GM12878 (cell line): ENCODE measurements around the gene CRIM1. TPM values are rescaled to one million over a fixed set of nuclear protein-coding genes. Genes with fewer than 3 reads are reported as not detected.
A peak's percentile ranks its signal among the peaks of the same experiment; 100 is the strongest.

ENCODE experiments used
- ATAC-seq: fragments of 200-7000 bp; cut with Tn5 transposase; 3 replicates; pipeline ENCODE4 v1.9.1; 2020; ENCODE audit warnings: mild to moderate bottlenecking, moderate library complexity
- BruUV-seq: library from RNA; stranded (reverse); fragments of 400-500 nt; replicated peaks from 2 replicates; lab custom pipeline; 2021; lab: Mats Ljungman, UMichigan
- CTCF ChIA-PET: fragments of 300-600 bp; sonication (Branson Sonifier 250); formaldehyde crosslinking; extraction: SDS; loops from one replicate; lab custom pipeline; 2021; ENCODE audit warnings: inconsistent platforms; lab: Yijun Ruan, JAX
- POLR2A ChIA-PET: fragments of 350-600 bp; formaldehyde crosslinking; extraction: SDS; loops from one replicate; lab custom pipeline; 2021; ENCODE audit warnings: inconsistent platforms; lab: Charles Lee
- RAD21 ChIA-PET: fragments of 300-600 bp; sonication (Branson Sonifier 250); formaldehyde crosslinking; loops from one replicate; lab custom pipeline; 2023; ENCODE audit warnings: antibody characterized with exemption; ENCODE audit not compliant: unreplicated experiment; lab: Charles Lee
- SMC1A ChIA-PET: fragments of 300-600 bp; sonication (Branson Sonifier 250); formaldehyde crosslinking; loops from one replicate; lab custom pipeline; 2023; ENCODE audit not compliant: unreplicated experiment, uncharacterized antibody; lab: Charles Lee
- DNase-seq: peaks from one replicate; pipeline ENCODE4 v3.0.0-alpha.2; 2011; ENCODE audit warnings: low read depth, low spot score
- FAIRE-seq: peaks from 3 replicates; lab custom pipeline; 2011; peaks lifted over from hg19 to GRCh38; lab: Jason Lieb, UNC
- H2AFZ ChIP-seq: 2 replicates; pipeline ENCODE4 v1.6.0; 2011; ENCODE audit warnings: low read depth, low read length, control low read depth; ENCODE audit not compliant: control insufficient read depth
- H3K27ac ChIP-seq: 2 replicates; pipeline ENCODE4 v1.5.1; 2011; ENCODE audit warnings: control low read depth; ENCODE audit not compliant: control insufficient read depth, insufficient read depth
- H3K27me3 ChIP-seq, 2 experiments: replicated peaks in 1 of 2; 2 replicates each; pipeline versions ENCODE4 v1.6.0 to v1.6.1; 2011; ENCODE audit warnings: low read length in 1 of 2; ENCODE audit not compliant: control insufficient read depth in 2 of 2, insufficient read depth in 2 of 2
- H3K36me3 ChIP-seq, 2 experiments: 2 replicates each; pipeline ENCODE4 v1.5.1; 2011; ENCODE audit warnings: low read length in 1 of 2; ENCODE audit not compliant: control insufficient read depth in 2 of 2, insufficient read depth in 2 of 2
- H3K4me1 ChIP-seq: 2 replicates; pipeline ENCODE4 v1.6.1; 2011; ENCODE audit warnings: mild to moderate bottlenecking, low read length, moderate library complexity, mixed read lengths; ENCODE audit not compliant: control insufficient read depth, insufficient read depth
- H3K4me2 ChIP-seq: 2 replicates; pipeline ENCODE4 v1.6.0; 2011; ENCODE audit warnings: control low read depth; ENCODE audit not compliant: control insufficient read depth, insufficient read depth
- H3K4me3 ChIP-seq: fragments of 200-600 bp; sonication (generic); 2 replicates; pipeline ENCODE4 v1.5.1; 2016
- H3K79me2 ChIP-seq: 2 replicates; pipeline ENCODE4 v1.6.0; 2011; ENCODE audit warnings: low read length; ENCODE audit not compliant: control insufficient read depth, insufficient read depth
- H3K9ac ChIP-seq: 2 replicates; pipeline ENCODE4 v1.8.0; 2011; ENCODE audit warnings: low read length, control low read depth, mixed read lengths; ENCODE audit not compliant: control insufficient read depth, insufficient read depth
- H3K9me3 ChIP-seq: replicated peaks from 3 replicates; pipeline ENCODE4 v1.5.1; 2011; ENCODE audit warnings: mild to moderate bottlenecking, low read length; ENCODE audit not compliant: control insufficient read depth, insufficient read depth
- H4K20me1 ChIP-seq: 2 replicates; pipeline ENCODE4 v1.6.0; 2011; ENCODE audit not compliant: control insufficient read depth, insufficient read depth
- BACH1 ChIP-seq: fragments of 450-650 bp; IDR thresholded peaks from 2 replicates; pipeline ENCODE4 v1.6.1; 2017; ENCODE audit warnings: mild to moderate bottlenecking, borderline replicate concordance
- CEBPB ChIP-seq, 2 experiments: fragments of 150-350 bp in 1 of 2; IDR thresholded peaks; 2 replicates each; pipeline ENCODE4 v1.6.1; 2012 to 2014; ENCODE audit warnings: low read depth in 2 of 2, low read length in 2 of 2, borderline replicate concordance in 1 of 2, inconsistent platforms in 1 of 2
- IKZF2 ChIP-seq, 2 experiments: fragments of 450-650 bp; IDR thresholded peaks; 2 replicates each; pipeline ENCODE4 v1.6.1; 2017; ENCODE audit warnings: mild to moderate bottlenecking in 2 of 2, moderate library complexity in 2 of 2
- MEF2A ChIP-seq: IDR thresholded peaks from 2 replicates; pipeline ENCODE4 v1.6.1; 2011; ENCODE audit warnings: low read depth, mild to moderate bottlenecking, low read length, moderate library complexity; ENCODE audit not compliant: insufficient read depth
- MLLT1 ChIP-seq: fragments of 450-650 bp; IDR thresholded peaks from 2 replicates; pipeline ENCODE4 v1.6.1; 2016; ENCODE audit warnings: mild to moderate bottlenecking
- NBN ChIP-seq: fragments of 450-650 bp; IDR thresholded peaks from 2 replicates; pipeline ENCODE4 v1.6.1; 2016
- NR2C1 ChIP-seq: fragments of 450-650 bp; IDR thresholded peaks from 2 replicates; pipeline ENCODE4 v1.6.1; 2017; ENCODE audit warnings: antibody characterized with exemption, mild to moderate bottlenecking, moderate library complexity
- SMAD1 ChIP-seq: fragments of 450-650 bp; IDR thresholded peaks from 2 replicates; pipeline ENCODE4 v1.6.1; 2018; ENCODE audit warnings: mild to moderate bottlenecking, low read depth; ENCODE audit not compliant: partially characterized antibody
- SMARCA5 ChIP-seq: fragments of 450-650 bp; IDR thresholded peaks from 2 replicates; pipeline ENCODE4 v1.6.1; 2017; ENCODE audit warnings: mild to moderate bottlenecking
- WGBS: methylation state at CpG from one replicate; pipeline ENCODE4 v1.1.6; 2016; ENCODE audit warnings: low lambda C conversion rate; ENCODE audit not compliant: insufficient replicate concordance, insufficient coverage; ENCODE audit errors: missing lambda C conversion rate; 5-methylcytosine and 5-hydroxymethylcytosine counted together
- in situ Hi-C: fragments of 300-500 bp; cut with MboI; formaldehyde crosslinking; loops from 9 replicates; pipeline ENCODE4 v1.14.3; 2018; ENCODE audit warnings: mixed read lengths
- intact Hi-C: fragments of 100-400 bp; cut with micrococcal nuclease; formaldehyde crosslinking; loops from one replicate; pipeline ENCODE4 v1.14.2; 2022; ENCODE audit not compliant: unreplicated experiment
- polyA plus RNA-seq, 11 experiments: library from polyadenylated mRNA; depleted of rRNA in 4 of 11; unstranded in 6 of 11; stranded (reverse) in 5 of 11; fragments of >200 nt; fragmentation: Nextera tagmentation in 4 of 11; fragmentation: Illumina TruSeq in 1 of 11; extraction: Ambion mirVana in 4 of 11; extraction: Trizol in 1 of 11; gene quantifications; 1 replicate in 1 of 11; 2 replicates in 10 of 11; pipeline versions ENCODE4 v1.2.1 to v1.2.3, GENCODE V29; 2011 to 2016; ENCODE audit warnings: inconsistent platforms in 2 of 11, missing spikeins in 2 of 11, low read depth in 1 of 11
- total RNA-seq, 4 experiments: library from RNA; depleted of rRNA in 3 of 4; stranded (reverse); fragments of >200 nt in 3 of 4; fragmentation: Illumina TruSeq in 1 of 4; extraction: Trizol in 1 of 4; gene quantifications; 2 replicates each; pipeline versions ENCODE4 v1.2.1 to v1.2.3, GENCODE V29; 2013 to 2021

Gene CRIM1
- total and polyA plus RNA-seq, 10 of the 15 experiments (the other 5 are each of a cell fraction or from before 2014, with no cell fraction given), result 0.42 to 7.4 (median 3.1) TPM

- TF ChIP-seq BACH1 (no peak), NBN (0 out of 2 replicates have a peak, but pooled peaks have one; percentile 35), SMAD1 (no peak), NR2C1 (no peak), MEF2A (peak; percentile 74; the same call in 1 of the 2 replicates), CEBPB (IDR thresholded peaks at IDR 0.05; ENCODE audit: borderline replicate concordance in 1 of 2, low read depth in 2 of 2, low read length in 2 of 2) (no peak), IKZF2 (IDR thresholded peaks at IDR 0.05) (peak; percentile 30 to 33; a peak in 2 of 4 replicates)
Observed at GRCh38 chr2:36404754-36405153, 49.2 kb downstream of the CRIM1 start (continued).

GRCh38 chr2:36405183-36405582, 49.6 kb downstream of the CRIM1 start:
- Histone ChIP-seq H3K27me3 (no peaks in the 10 kb centered on the region), H3K4me2 (no peak overlapping the region; the same call in 1 of the 2 replicates), H3K4me3 (no peak overlapping the region), H3K36me3 (no peaks in the 10 kb centered on the region), H3K79me2 (no peaks in the 10 kb centered on the region), H4K20me1 (no peaks in the 10 kb centered on the region), H3K9ac (no peak overlapping the region), H3K27ac (no peak overlapping the region), H3K9me3 (no peaks in the 10 kb centered on the region; the same call in 2 of the 3 replicates), H3K4me1 (peaks cover 9% of the 10 kb centered on the region), H2AFZ (peak overlapping the region; percentile 24)
- in situ Hi-C loops (no loop called here), intact Hi-C loops (no loop called here)
- CTCF ChIA-PET, result interaction anchor here (0.8 kb wide), 1 partner anchor 8 kb away, joined by 3 read pairs; no protein-coding TSS in a partner anchor
- ATAC-seq (no peak), DNase-seq (no peak), FAIRE-seq (no peak)
- RAD21 ChIA-PET, result interaction anchor here (0.9 to 1.9 kb wide), 2 partner anchors 9 to 52 kb away, joined by 3 to 5 read pairs; no protein-coding TSS in a partner anchor
- SMC1A ChIA-PET, result interaction anchor here (0.6 to 1.5 kb wide), 3 partner anchors 10 to 403 kb away, joined by 3 to 4 read pairs (median 3); no protein-coding TSS in a partner anchor
- TF ChIP-seq MLLT1, result peak; percentile 28; the same call in 1 of the 2 replicates
- no peak for TF ChIP-seq SMARCA5
- 51% methylated on average over 5 of the region's 5 CpGs for WGBS
- no TSS peak for BruUV-seq
- POLR2A ChIA-PET, result no interaction called here
